Mammary epithelial cell (primary cell): ENCODE results near the gene HCLS1.

Source experiments
- CTCF ChIP-seq, 2 donors: IDR thresholded peaks in 1 of 2; conservative IDR thresholded peaks in 1 of 2; 2 replicates each; pipeline ENCODE4 v1.5.1; 2011 to 2012; ENCODE audit warnings: inconsistent platforms in 2 of 2, low read length in 2 of 2, mild to moderate bottlenecking in 2 of 2, control low read depth in 1 of 2, low read depth in 1 of 2; ENCODE audit not compliant: insufficient read depth in 1 of 2; ENCODE audit errors: extremely low read depth in 1 of 2
- EZH2 ChIP-seq: IDR thresholded peaks from 2 replicates; pipeline ENCODE4 v1.6.1; 2012; ENCODE audit warnings: low read length, inconsistent platforms, borderline replicate concordance

- TF ChIP-seq CTCF (conservative IDR thresholded peaks at IDR 0.05 in 1 of 2, IDR thresholded peaks at IDR 0.05 in 1 of 2; ENCODE audit: extremely low read depth in 1 of 2, insufficient read depth in 1 of 2, low read depth in 1 of 2, low read length in 2 of 2) (no peak), EZH2 (no peak)
Measured at GRCh38 chr3:121662742-121663141, 2.0 kb upstream of the HCLS1 start.
